PC-9 (cell line): ENCODE results near the gene SHF. TPM values are rescaled to one million over a fixed set of nuclear protein-coding genes. Genes with fewer than 3 reads are reported as not detected.

ENCODE experiments used
- BruUV-seq: library from RNA; stranded (reverse); fragments of 400-500 nt; replicated peaks from 2 replicates; lab custom pipeline; 2021; lab: Mats Ljungman, UMichigan
- CTCF ChIA-PET: fragments of 300-600 bp; sonication (Branson Sonifier 250); formaldehyde crosslinking; loops from one replicate; lab custom pipeline; 2022; ENCODE audit warnings: antibody characterized with exemption; lab: Charles Lee
- POLR2A ChIA-PET: fragments of 300-600 bp; sonication (Branson Sonifier 250); formaldehyde crosslinking; loops from one replicate; lab custom pipeline; 2022; ENCODE audit warnings: antibody characterized with exemption; ENCODE audit not compliant: unreplicated experiment; lab: Charles Lee
- DNase-seq, 2 experiments: peaks; one replicate each; pipeline versions ENCODE4 v3.0.0 to v3.0.0-alpha.2; 2015 to 2022; ENCODE audit warnings: mixed read lengths in 1 of 2
- H2AFZ ChIP-seq: fragments of 200-600 bp; sonication (generic); 2 replicates; pipeline ENCODE4 v1.8.1; 2017; ENCODE audit warnings: antibody characterized with exemption
- H3F3A ChIP-seq: fragments of 200-600 bp; sonication (generic); 2 replicates; pipeline ENCODE4 v1.8.1; 2017; ENCODE audit warnings: antibody characterized with exemption, mild to moderate bottlenecking, low read depth; ENCODE audit not compliant: insufficient read depth
- H3K27ac ChIP-seq: fragments of 200-600 bp; sonication (generic); 2 replicates; pipeline ENCODE4 v1.6.1; 2016; ENCODE audit warnings: mixed run types
- H3K27me3 ChIP-seq: fragments of 200-600 bp; sonication (generic); 2 replicates; pipeline ENCODE4 v1.6.1; 2016; ENCODE audit warnings: low read depth, mixed run types; ENCODE audit not compliant: insufficient read depth
- H3K36me3 ChIP-seq: fragments of 200-600 bp; sonication (generic); 2 replicates; pipeline ENCODE4 v1.6.1; 2016; ENCODE audit warnings: low read depth, mixed run types
- H3K4me1 ChIP-seq: fragments of 200-600 bp; sonication (generic); replicated peaks from 2 replicates; pipeline ENCODE4 v1.6.1; 2016; ENCODE audit warnings: mixed run types; ENCODE audit not compliant: insufficient read depth
- H3K4me2 ChIP-seq: fragments of 200-600 bp; sonication (generic); 2 replicates; pipeline ENCODE4 v1.6.1; 2017; ENCODE audit warnings: mixed run types
- H3K4me3 ChIP-seq: fragments of 200-600 bp; sonication (generic); 2 replicates; pipeline ENCODE4 v1.6.1; 2016; ENCODE audit warnings: mixed run types
- H3K79me2 ChIP-seq: fragments of 200-600 bp; sonication (generic); 2 replicates; pipeline ENCODE4 v1.6.1; 2017; ENCODE audit warnings: low read depth, mixed run types
- H3K9me2 ChIP-seq: fragments of 200-600 bp; sonication (generic); 2 replicates; pipeline ENCODE4 v1.8.1; 2017; ENCODE audit warnings: mild to moderate bottlenecking; ENCODE audit not compliant: insufficient read depth
- H3K9me3 ChIP-seq: fragments of 200-600 bp; sonication (generic); 2 replicates; pipeline ENCODE4 v1.8.1; 2016; ENCODE audit warnings: low read depth; ENCODE audit not compliant: insufficient read depth
- H4K20me1 ChIP-seq: fragments of 200-600 bp; sonication (generic); 2 replicates; pipeline ENCODE4 v1.8.1; 2017; ENCODE audit not compliant: insufficient read depth
- EZH2 ChIP-seq: fragments of 200-600 bp; sonication (generic); IDR thresholded peaks from 2 replicates; pipeline ENCODE4 v1.8.0; 2017; ENCODE audit warnings: antibody characterized with exemption, low read depth
- intact Hi-C: fragments of 100-400 bp; cut with micrococcal nuclease; formaldehyde crosslinking; loops from one replicate; pipeline ENCODE4 v1.10.0; 2022; ENCODE audit not compliant: unreplicated experiment
- total RNA-seq: library from RNA; stranded (reverse); gene quantifications from 2 replicates; pipeline ENCODE4 v1.2.3, GENCODE V29; 2021
- TF ChIP-seq, protein P1 (sequence below): fragments of 200-600 bp; sonication (generic); conservative IDR thresholded peaks from 2 replicates; pipeline ENCODE4 v1.6.1; 2017; ENCODE audit warnings: mixed run types, antibody characterized with exemption, mild to moderate bottlenecking, moderate library complexity

SHF gene
- total RNA-seq, 1 experiment from 2014 or later: 6.1 TPM

DNA sequence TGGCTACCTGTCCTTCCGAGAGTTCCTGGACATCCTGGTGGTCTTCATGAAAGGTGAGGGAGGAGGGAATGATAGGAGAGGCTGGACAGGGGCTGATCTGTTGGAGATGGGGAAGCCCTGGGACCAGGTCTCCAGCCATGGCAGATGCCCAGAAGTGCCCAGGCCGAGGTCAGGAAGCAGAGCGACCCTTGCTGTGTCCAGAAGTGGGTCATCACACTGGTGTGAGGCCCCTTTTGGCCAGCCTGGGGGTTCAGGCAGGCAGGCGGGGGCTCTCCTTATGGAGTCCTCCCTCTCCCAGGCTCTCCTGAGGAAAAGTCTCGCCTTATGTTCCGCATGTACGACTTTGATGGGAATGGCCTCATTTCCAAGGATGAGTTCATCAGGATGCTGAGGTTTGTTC is 40.2 kb downstream of the SHF start:
- Histone ChIP-seq H3K9me2 (no peaks in the 10 kb centered on the region), H3K36me3 (no peaks in the 10 kb centered on the region), H4K20me1 (no peaks in the 10 kb centered on the region), H3K27me3 (no peaks in the 10 kb centered on the region), H3K9me3 (no peaks in the 10 kb centered on the region), H3K79me2 (no peaks in the 10 kb centered on the region), H3K4me3 (no peak overlapping the region), H3F3A (peaks cover 4% of the 10 kb centered on the region; the same call in 1 of the 2 replicates), H3K4me1 (peaks cover 15% of the 10 kb centered on the region), H2AFZ (no peak overlapping the region), H3K4me2 (no peak overlapping the region), H3K27ac (no peak overlapping the region)
- no peak for DNase-seq
- intact Hi-C loops: no loop called here
- TF ChIP-seq, protein P1, sequence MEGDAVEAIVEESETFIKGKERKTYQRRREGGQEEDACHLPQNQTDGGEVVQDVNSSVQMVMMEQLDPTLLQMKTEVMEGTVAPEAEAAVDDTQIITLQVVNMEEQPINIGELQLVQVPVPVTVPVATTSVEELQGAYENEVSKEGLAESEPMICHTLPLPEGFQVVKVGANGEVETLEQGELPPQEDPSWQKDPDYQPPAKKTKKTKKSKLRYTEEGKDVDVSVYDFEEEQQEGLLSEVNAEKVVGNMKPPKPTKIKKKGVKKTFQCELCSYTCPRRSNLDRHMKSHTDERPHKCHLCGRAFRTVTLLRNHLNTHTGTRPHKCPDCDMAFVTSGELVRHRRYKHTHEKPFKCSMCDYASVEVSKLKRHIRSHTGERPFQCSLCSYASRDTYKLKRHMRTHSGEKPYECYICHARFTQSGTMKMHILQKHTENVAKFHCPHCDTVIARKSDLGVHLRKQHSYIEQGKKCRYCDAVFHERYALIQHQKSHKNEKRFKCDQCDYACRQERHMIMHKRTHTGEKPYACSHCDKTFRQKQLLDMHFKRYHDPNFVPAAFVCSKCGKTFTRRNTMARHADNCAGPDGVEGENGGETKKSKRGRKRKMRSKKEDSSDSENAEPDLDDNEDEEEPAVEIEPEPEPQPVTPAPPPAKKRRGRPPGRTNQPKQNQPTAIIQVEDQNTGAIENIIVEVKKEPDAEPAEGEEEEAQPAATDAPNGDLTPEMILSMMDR: no peak
- no peak for TF ChIP-seq EZH2
- CTCF ChIA-PET: no interaction called here
- POLR2A ChIA-PET: no interaction called here
- no TSS peak for BruUV-seq

DNA sequence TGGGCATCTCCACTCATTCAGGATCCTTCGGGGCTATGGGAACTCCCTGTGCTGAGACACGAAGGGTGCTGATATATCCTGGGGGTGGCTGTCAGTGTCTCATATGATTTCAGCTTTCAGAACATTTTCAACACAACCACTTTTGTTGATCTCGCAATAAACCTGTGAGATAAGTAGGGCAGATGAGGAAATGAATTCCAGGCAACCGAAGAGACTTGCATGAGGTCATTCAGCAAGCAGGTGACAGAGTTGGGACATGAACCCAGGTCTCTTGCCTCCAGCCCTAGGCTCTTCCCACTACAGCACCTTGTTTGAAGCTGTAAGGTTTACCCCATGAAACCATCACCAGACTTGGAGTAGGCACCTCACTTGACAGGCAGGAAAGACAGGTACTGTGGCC is 41.4 kb downstream of the SHF start:
- H3K79me2 ChIP-seq: no peaks in the 10 kb centered on the region
- TF ChIP-seq EZH2: no peak
- TF ChIP-seq, protein P1: no peak
- no peaks in the 10 kb centered on the region for H3K36me3 ChIP-seq
- intact Hi-C loops: no loop called here
- ChIA-PET CTCF (interaction anchor here (0.5 kb wide), 1 partner anchor 80 kb away, joined by 10 read pairs; no protein-coding TSS in a partner anchor), POLR2A (interaction anchor here (0.5 to 0.6 kb wide), 3 partner anchors 12 to 21 kb away, joined by 3 to 19 read pairs (median 4); no protein-coding TSS in a partner anchor)
- BruUV-seq: no TSS peak
- H3K4me2 ChIP-seq: 0 out of 2 replicates have a peak overlapping the region, but pooled peaks have one; percentile 31
- H3F3A ChIP-seq: peaks cover 4% of the 10 kb centered on the region; the same call in 1 of the 2 replicates
- DNase-seq: peak; percentile 22 to 71
- no peaks in the 10 kb centered on the region for H3K9me3 ChIP-seq
- H3K27ac ChIP-seq: peak overlapping the region; percentile 9; the same call in 1 of the 2 replicates
- no peak overlapping the region for H2AFZ ChIP-seq
- no peaks in the 10 kb centered on the region for H4K20me1 ChIP-seq
- H3K9me2 ChIP-seq: no peaks in the 10 kb centered on the region
- H3K4me3 ChIP-seq: no peak overlapping the region
- H3K4me1 ChIP-seq: peaks cover 15% of the 10 kb centered on the region
- no peaks in the 10 kb centered on the region for H3K27me3 ChIP-seq

DNA sequence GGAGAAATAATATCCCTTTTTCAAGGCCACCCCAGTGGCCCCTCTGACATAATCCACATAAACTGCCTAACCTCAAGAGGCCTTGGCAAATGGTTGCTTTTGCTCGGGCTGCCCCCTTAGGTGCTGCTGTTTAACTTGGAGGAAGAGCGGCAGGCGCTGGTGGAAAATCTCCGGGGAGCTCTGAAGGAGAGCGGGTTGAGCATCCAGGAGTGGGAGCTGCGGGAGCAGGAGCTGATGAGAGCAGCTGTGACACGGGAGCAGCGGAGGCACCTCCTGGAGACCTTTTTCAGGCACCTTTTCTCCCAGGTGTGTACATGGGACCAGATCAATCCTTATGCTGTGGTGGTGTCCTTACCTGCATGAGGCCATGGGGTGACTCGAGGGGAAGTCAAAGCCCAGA is 43.0 kb downstream of the SHF start:
- Histone ChIP-seq H3K9me2 (no peaks in the 10 kb centered on the region), H4K20me1 (no peaks in the 10 kb centered on the region), H3K4me2 (no peak overlapping the region), H3K27me3 (no peaks in the 10 kb centered on the region), H3K9me3 (no peaks in the 10 kb centered on the region), H3K4me3 (no peak overlapping the region), H3K79me2 (no peaks in the 10 kb centered on the region), H3K4me1 (peaks cover 15% of the 10 kb centered on the region), H3F3A (peaks cover 4% of the 10 kb centered on the region; the same call in 1 of the 2 replicates), H3K27ac (no peak overlapping the region), H2AFZ (no peak overlapping the region), H3K36me3 (no peaks in the 10 kb centered on the region)
- TF ChIP-seq, protein P1: no peak
- TF ChIP-seq EZH2: no peak
- intact Hi-C loops: no loop called here
- ChIA-PET POLR2A (no interaction called here), CTCF (no interaction called here)
- BruUV-seq: no TSS peak
- no peak for DNase-seq
